Measurements from ENCODE around the gene GDF2. TPM values are rescaled to one million over a fixed set of nuclear protein-coding genes. Genes with fewer than 3 reads are reported as not detected.

GDF2 gene
- total and polyA plus RNA-seq, 10 of the 15 experiments (the other 5 are each of a cell fraction or from before 2014, with no cell fraction given): not detected

- H3K36me3 ChIP-seq (ENCODE audit: control insufficient read depth in 2 of 2, insufficient read depth in 2 of 2, low read length in 1 of 2): no peaks in the 10 kb centered on the region
- no peaks in the 10 kb centered on the region for H3K79me2 ChIP-seq (ENCODE audit: control insufficient read depth, insufficient read depth, low read length)
- no peak for DNase-seq (ENCODE audit: low read depth, low spot score)
- H3K4me1 ChIP-seq (ENCODE audit: control insufficient read depth, insufficient read depth, low read length): no peaks in the 10 kb centered on the region
- POLR2A ChIA-PET: no interaction called here
- 21% methylated on average over 14 of the region's 14 CpGs for WGBS (ENCODE audit: insufficient coverage, insufficient replicate concordance, low lambda C conversion rate, missing lambda C conversion rate)
- no peak overlapping the region for H3K27ac ChIP-seq (ENCODE audit: control insufficient read depth, insufficient read depth)
- intact Hi-C loops (cut with micrococcal nuclease; ENCODE audit: unreplicated experiment) (no loop called here), in situ Hi-C loops (cut with MboI) (no loop called here)
- CTCF ChIA-PET: no interaction called here
- H3K4me2 ChIP-seq (ENCODE audit: control insufficient read depth, insufficient read depth): no peak overlapping the region
- SMC1A ChIA-PET (ENCODE audit: uncharacterized antibody, unreplicated experiment): no interaction called here
- H3K4me3 ChIP-seq: no peak overlapping the region
- no TSS peak for BruUV-seq (replicated peaks)
- RAD21 ChIA-PET (ENCODE audit: unreplicated experiment): no interaction called here
- ATAC-seq: no peak
- no peak overlapping the region for H2AFZ ChIP-seq (ENCODE audit: control insufficient read depth, low read depth, low read length)
- no peaks in the 10 kb centered on the region for H3K9me3 ChIP-seq (replicated peaks; ENCODE audit: control insufficient read depth, insufficient read depth, low read length)
- H3K27me3 ChIP-seq (replicated peaks in 1 of 2; ENCODE audit: control insufficient read depth in 2 of 2, insufficient read depth in 2 of 2, low read length in 1 of 2): no peaks in the 10 kb centered on the region; a peak in 1 of 4 replicates
- no peaks in the 10 kb centered on the region for H4K20me1 ChIP-seq (ENCODE audit: control insufficient read depth, insufficient read depth)
- no peak overlapping the region for H3K9ac ChIP-seq (ENCODE audit: control insufficient read depth, insufficient read depth, low read length)
- no peak for FAIRE-seq
- TF ChIP-seq JUND (IDR thresholded peaks at IDR 0.05; ENCODE audit: low read depth, low read length) (no peak), CBX5 (IDR thresholded peaks at IDR 0.05; ENCODE audit: low read depth) (no peak), RCOR1 (conservative IDR thresholded peaks at IDR 0.05; ENCODE audit: low read depth, low read length) (no peak), RAD51 (IDR thresholded peaks at IDR 0.05) (no peak), REST (IDR thresholded peaks at IDR 0.05; ENCODE audit: low read depth, low read length) (no peak), CTCF (IDR thresholded peaks at IDR 0.05 in 2 of 3, conservative IDR thresholded peaks at IDR 0.05 in 1 of 3; ENCODE audit: control insufficient read depth in 2 of 3, extremely low read depth in 1 of 3, insufficient read depth in 1 of 3, low read depth in 3 of 3, low read length in 3 of 3) (no peak), ZBTB40 (IDR thresholded peaks at IDR 0.05; ENCODE audit: borderline replicate concordance) (no peak), MEF2B (IDR thresholded peaks at IDR 0.05; ENCODE audit: partially characterized antibody, poor library complexity, severe bottlenecking) (no peak), TCF7 (IDR thresholded peaks at IDR 0.05; ENCODE audit: borderline replicate concordance) (no peak), MLLT1 (IDR thresholded peaks at IDR 0.05) (no peak), ZNF622 (IDR thresholded peaks at IDR 0.05) (no peak)
These were observed 29.9 kb downstream of the GDF2 start for GRCh38 chr10:47351899-47352815.

Data from GM12878 (cell line).